ENCODE data around the gene TSHZ1.

Gene TSHZ1

GRCh38 chr18:75228967-75229366, 18.4 kb downstream of the TSHZ1 start:
- no peak for TF ChIP-seq FOXP2 (optimal IDR thresholded peaks at IDR 0.05; ENCODE audit: borderline replicate concordance, extremely low read depth, extremely low read length, insufficient read depth)
- TF ChIP-seq SIN3A (IDR thresholded peaks at IDR 0.05; ENCODE audit: borderline replicate concordance, insufficient read depth, low read length), result no peak
- TF ChIP-seq POLR2AphosphoS5 (IDR thresholded peaks at IDR 0.05; ENCODE audit: low read depth, low read length), result no peak
- no peak for TF ChIP-seq TAF1 (IDR thresholded peaks at IDR 0.05; ENCODE audit: borderline replicate concordance, insufficient read depth, low read length)
- no peak for TF ChIP-seq REST (IDR thresholded peaks at IDR 0.05; ENCODE audit: insufficient read depth in 1 of 2, low read depth in 2 of 2, low read length in 2 of 2)

GRCh38 chr18:75229437-75229836, 18.8 kb downstream of the TSHZ1 start:
- TF ChIP-seq POLR2AphosphoS5 (IDR thresholded peaks at IDR 0.05; ENCODE audit: low read depth, low read length), result no peak
- no peak for TF ChIP-seq REST (IDR thresholded peaks at IDR 0.05; ENCODE audit: insufficient read depth in 1 of 2, low read depth in 2 of 2, low read length in 2 of 2)
- TF ChIP-seq FOXP2 (optimal IDR thresholded peaks at IDR 0.05; ENCODE audit: borderline replicate concordance, extremely low read depth, extremely low read length, insufficient read depth), result no peak
- no peak for TF ChIP-seq SIN3A (IDR thresholded peaks at IDR 0.05; ENCODE audit: borderline replicate concordance, insufficient read depth, low read length)
- no peak for TF ChIP-seq TAF1 (IDR thresholded peaks at IDR 0.05; ENCODE audit: borderline replicate concordance, insufficient read depth, low read length)

- TF ChIP-seq REST (IDR thresholded peaks at IDR 0.05; ENCODE audit: insufficient read depth in 1 of 2, low read depth in 2 of 2, low read length in 2 of 2), result no peak
- TF ChIP-seq FOXP2 (optimal IDR thresholded peaks at IDR 0.05; ENCODE audit: borderline replicate concordance, extremely low read depth, extremely low read length, insufficient read depth), result no peak
- no peak for TF ChIP-seq SIN3A (IDR thresholded peaks at IDR 0.05; ENCODE audit: borderline replicate concordance, insufficient read depth, low read length)
- TF ChIP-seq TAF1 (IDR thresholded peaks at IDR 0.05; ENCODE audit: borderline replicate concordance, insufficient read depth, low read length), result no peak
- no peak for TF ChIP-seq POLR2AphosphoS5 (IDR thresholded peaks at IDR 0.05; ENCODE audit: low read depth, low read length)
Measured at GRCh38 chr18:75230163-75231052, 19.8 kb downstream of the TSHZ1 start.

GRCh38 chr18:75231053-75231406, 20.4 kb downstream of the TSHZ1 start:
- TF ChIP-seq REST (IDR thresholded peaks at IDR 0.05; ENCODE audit: insufficient read depth in 1 of 2, low read depth in 2 of 2, low read length in 2 of 2) (no peak), FOXP2 (optimal IDR thresholded peaks at IDR 0.05; ENCODE audit: borderline replicate concordance, extremely low read depth, extremely low read length, insufficient read depth) (no peak), POLR2AphosphoS5 (IDR thresholded peaks at IDR 0.05; ENCODE audit: low read depth, low read length) (no peak), SIN3A (IDR thresholded peaks at IDR 0.05; ENCODE audit: borderline replicate concordance, insufficient read depth, low read length) (no peak), TAF1 (IDR thresholded peaks at IDR 0.05; ENCODE audit: borderline replicate concordance, insufficient read depth, low read length) (no peak)
